ENCODE measurements around the gene PPP2R1B.

DNA sequence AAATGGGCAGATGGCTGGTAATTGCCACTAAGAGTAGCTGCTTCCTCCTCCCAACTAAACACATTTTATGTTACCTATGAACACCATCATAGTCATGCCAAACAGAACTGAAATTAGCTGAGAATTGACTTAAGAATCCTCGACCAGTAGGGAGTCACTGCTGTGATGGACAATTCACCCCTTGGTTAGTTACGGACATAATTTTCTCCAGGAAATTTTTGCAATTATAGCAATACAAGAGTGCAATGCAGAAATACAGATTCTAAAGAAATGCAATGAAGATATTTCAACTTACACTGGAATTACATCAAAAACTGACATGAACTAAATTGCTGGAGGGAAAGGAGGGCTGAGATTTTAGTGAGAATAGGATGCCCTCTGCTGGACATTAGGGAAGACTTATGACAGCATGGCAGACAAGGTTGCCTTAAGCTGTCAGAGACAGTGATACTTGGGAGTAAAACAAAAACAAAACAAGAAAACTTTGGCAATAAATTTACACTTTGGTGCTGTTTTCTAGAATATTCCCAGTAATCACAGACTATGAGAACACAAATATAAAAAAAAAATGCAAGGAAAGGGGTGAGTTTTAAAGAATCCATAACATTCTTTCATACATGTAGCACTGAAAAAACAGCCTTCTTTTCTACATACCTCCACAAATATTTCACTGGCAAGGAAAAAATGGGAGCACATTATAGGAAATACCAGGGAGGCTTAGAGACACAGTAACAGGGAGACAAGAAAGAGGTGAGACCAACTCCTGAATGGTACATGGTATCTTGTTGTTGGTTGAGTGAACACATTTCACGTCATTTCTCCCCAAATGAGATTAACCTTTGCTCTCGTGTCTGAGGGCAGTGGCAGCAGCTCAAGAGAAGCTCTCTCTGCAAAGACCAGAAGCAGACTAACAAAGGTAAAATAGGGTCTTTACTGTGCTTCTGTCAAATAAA lies 11.2 kb upstream of the PPP2R1B start:
- TF ChIP-seq, protein P1, sequence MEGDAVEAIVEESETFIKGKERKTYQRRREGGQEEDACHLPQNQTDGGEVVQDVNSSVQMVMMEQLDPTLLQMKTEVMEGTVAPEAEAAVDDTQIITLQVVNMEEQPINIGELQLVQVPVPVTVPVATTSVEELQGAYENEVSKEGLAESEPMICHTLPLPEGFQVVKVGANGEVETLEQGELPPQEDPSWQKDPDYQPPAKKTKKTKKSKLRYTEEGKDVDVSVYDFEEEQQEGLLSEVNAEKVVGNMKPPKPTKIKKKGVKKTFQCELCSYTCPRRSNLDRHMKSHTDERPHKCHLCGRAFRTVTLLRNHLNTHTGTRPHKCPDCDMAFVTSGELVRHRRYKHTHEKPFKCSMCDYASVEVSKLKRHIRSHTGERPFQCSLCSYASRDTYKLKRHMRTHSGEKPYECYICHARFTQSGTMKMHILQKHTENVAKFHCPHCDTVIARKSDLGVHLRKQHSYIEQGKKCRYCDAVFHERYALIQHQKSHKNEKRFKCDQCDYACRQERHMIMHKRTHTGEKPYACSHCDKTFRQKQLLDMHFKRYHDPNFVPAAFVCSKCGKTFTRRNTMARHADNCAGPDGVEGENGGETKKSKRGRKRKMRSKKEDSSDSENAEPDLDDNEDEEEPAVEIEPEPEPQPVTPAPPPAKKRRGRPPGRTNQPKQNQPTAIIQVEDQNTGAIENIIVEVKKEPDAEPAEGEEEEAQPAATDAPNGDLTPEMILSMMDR (IDR thresholded peaks at IDR 0.05), result peak; percentile 60 to 90 (median 82)
- TF ChIP-seq EP300 (IDR thresholded peaks at IDR 0.05), result no peak
